Parathyroid adenoma (tissue), 2 donors: Measurements from ENCODE around the gene ITPR3.

Experiments used
- H2AFZ ChIP-seq: fragments of 300-600 bp; sonication (generic); one replicate; pipeline ENCODE4 v1.7.0; 2017; ENCODE audit warnings: antibody characterized with exemption, mild to moderate bottlenecking
- H3K27ac ChIP-seq: fragments of 300-600 bp; sonication (generic); one replicate; pipeline ENCODE4 v1.7.0; 2017
- H3K27me3 ChIP-seq: fragments of 300-600 bp; sonication (generic); one replicate; pipeline ENCODE4 v1.7.0; 2017; ENCODE audit warnings: low read length; ENCODE audit not compliant: control insufficient read depth, insufficient read depth
- H3K36me3 ChIP-seq: fragments of 300-600 bp; sonication (generic); one replicate; pipeline ENCODE4 v1.7.0; 2017; ENCODE audit warnings: low read length; ENCODE audit not compliant: control insufficient read depth, insufficient read depth
- H3K4me1 ChIP-seq: fragments of 300-600 bp; sonication (generic); one replicate; pipeline ENCODE4 v1.7.0; 2017; ENCODE audit warnings: control low read depth
- H3K4me2 ChIP-seq: fragments of 300-600 bp; sonication (generic); one replicate; pipeline ENCODE4 v1.7.0; 2017; ENCODE audit warnings: low read length
- H3K4me3 ChIP-seq: fragments of 300-600 bp; sonication (generic); one replicate; pipeline ENCODE4 v1.7.0; 2017; ENCODE audit warnings: low read depth, low read length
- H3K79me2 ChIP-seq: fragments of 300-600 bp; sonication (generic); one replicate; pipeline ENCODE4 v1.7.0; 2017; ENCODE audit warnings: control low read depth
- H3K9ac ChIP-seq: fragments of 300-600 bp; sonication (generic); one replicate; pipeline ENCODE4 v1.7.0; 2017; ENCODE audit warnings: mild to moderate bottlenecking
- H3K9me3 ChIP-seq: fragments of 300-600 bp; sonication (generic); one replicate; pipeline ENCODE4 v1.7.0; 2017; ENCODE audit warnings: low read length; ENCODE audit not compliant: control insufficient read depth
- CTCF ChIP-seq: fragments of 300-600 bp; sonication (generic); IDR thresholded peaks from one replicate; pipeline ENCODE4 v1.7.0; 2017; ENCODE audit warnings: antibody characterized with exemption, mild to moderate bottlenecking
- donor health status: primary hyperparathyroidism.

The ITPR3 gene

GRCh38 chr6:33699131-33699530 is 78.0 kb downstream of the ITPR3 start:
- Histone ChIP-seq H3K4me2 (no peak overlapping the region), H3K79me2 (peaks cover 2% of the 10 kb centered on the region), H3K27ac (no peak overlapping the region), H3K27me3 (no peaks in the 10 kb centered on the region), H3K4me3 (no peak overlapping the region), H3K9me3 (no peaks in the 10 kb centered on the region), H3K9ac (no peak overlapping the region), H2AFZ (no peak overlapping the region), H3K4me1 (no peaks in the 10 kb centered on the region), H3K36me3 (no peaks in the 10 kb centered on the region)
- no peak for TF ChIP-seq CTCF

GRCh38 chr6:33699739-33700138 is 78.6 kb downstream of the ITPR3 start:
- TF ChIP-seq CTCF, result no peak
- H3K4me2 ChIP-seq, result no peak overlapping the region
- no peak overlapping the region for H2AFZ ChIP-seq
- no peaks in the 10 kb centered on the region for H3K9me3 ChIP-seq
- H3K9ac ChIP-seq, result no peak overlapping the region
- peaks cover 2% of the 10 kb centered on the region for H3K79me2 ChIP-seq
- no peak overlapping the region for H3K27ac ChIP-seq
- H3K4me3 ChIP-seq, result no peak overlapping the region
- no peaks in the 10 kb centered on the region for H3K4me1 ChIP-seq
- no peaks in the 10 kb centered on the region for H3K36me3 ChIP-seq
- H3K27me3 ChIP-seq, result no peaks in the 10 kb centered on the region

- no peaks in the 10 kb centered on the region for H3K4me1 ChIP-seq
- H3K79me2 ChIP-seq, result peaks cover 2% of the 10 kb centered on the region
- H3K9ac ChIP-seq, result no peak overlapping the region
- no peaks in the 10 kb centered on the region for H3K27me3 ChIP-seq
- no peaks in the 10 kb centered on the region for H3K9me3 ChIP-seq
- H3K4me2 ChIP-seq, result no peak overlapping the region
- no peak overlapping the region for H3K4me3 ChIP-seq
- peak; percentile 37 for TF ChIP-seq CTCF
- H3K36me3 ChIP-seq, result no peaks in the 10 kb centered on the region
- no peak overlapping the region for H2AFZ ChIP-seq
- no peak overlapping the region for H3K27ac ChIP-seq
These were observed 79.4 kb downstream of the ITPR3 start for GRCh38 chr6:33700391-33701050.

- H3K9me3 ChIP-seq, result no peaks in the 10 kb centered on the region
- no peak overlapping the region for H3K4me2 ChIP-seq
- peak; percentile 15 for TF ChIP-seq CTCF
- no peak overlapping the region for H3K4me3 ChIP-seq
- H3K79me2 ChIP-seq, result peaks cover 2% of the 10 kb centered on the region
- no peak overlapping the region for H3K27ac ChIP-seq
- H2AFZ ChIP-seq, result no peak overlapping the region
- H3K36me3 ChIP-seq, result no peaks in the 10 kb centered on the region
- no peaks in the 10 kb centered on the region for H3K27me3 ChIP-seq
- H3K9ac ChIP-seq, result no peak overlapping the region
- H3K4me1 ChIP-seq, result no peaks in the 10 kb centered on the region
These were observed 81.3 kb downstream of the ITPR3 start for GRCh38 chr6:33702345-33702977.
